HG02840 (cell line): Measurements from ENCODE around the gene ZDHHC22.
"Not testable (repeated sequence)": the region's sequence is repeated elsewhere in the genome, so short reads cannot be mapped to it uniquely, and the experiment has no call there.

ENCODE experiments used
- ATAC-seq: cut with Tn5 transposase; IDR thresholded peaks from one replicate; pipeline ENCODE4 v1.9.1; 2021; ENCODE audit warnings: mild to moderate bottlenecking, moderate library complexity, moderate number of reproducible peaks; ENCODE audit not compliant: unreplicated experiment, low FRiP score

ZDHHC22 gene, protein sequence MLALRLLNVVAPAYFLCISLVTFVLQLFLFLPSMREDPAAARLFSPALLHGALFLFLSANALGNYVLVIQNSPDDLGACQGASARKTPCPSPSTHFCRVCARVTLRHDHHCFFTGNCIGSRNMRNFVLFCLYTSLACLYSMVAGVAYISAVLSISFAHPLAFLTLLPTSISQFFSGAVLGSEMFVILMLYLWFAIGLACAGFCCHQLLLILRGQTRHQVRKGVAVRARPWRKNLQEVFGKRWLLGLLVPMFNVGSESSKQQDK

DNA sequence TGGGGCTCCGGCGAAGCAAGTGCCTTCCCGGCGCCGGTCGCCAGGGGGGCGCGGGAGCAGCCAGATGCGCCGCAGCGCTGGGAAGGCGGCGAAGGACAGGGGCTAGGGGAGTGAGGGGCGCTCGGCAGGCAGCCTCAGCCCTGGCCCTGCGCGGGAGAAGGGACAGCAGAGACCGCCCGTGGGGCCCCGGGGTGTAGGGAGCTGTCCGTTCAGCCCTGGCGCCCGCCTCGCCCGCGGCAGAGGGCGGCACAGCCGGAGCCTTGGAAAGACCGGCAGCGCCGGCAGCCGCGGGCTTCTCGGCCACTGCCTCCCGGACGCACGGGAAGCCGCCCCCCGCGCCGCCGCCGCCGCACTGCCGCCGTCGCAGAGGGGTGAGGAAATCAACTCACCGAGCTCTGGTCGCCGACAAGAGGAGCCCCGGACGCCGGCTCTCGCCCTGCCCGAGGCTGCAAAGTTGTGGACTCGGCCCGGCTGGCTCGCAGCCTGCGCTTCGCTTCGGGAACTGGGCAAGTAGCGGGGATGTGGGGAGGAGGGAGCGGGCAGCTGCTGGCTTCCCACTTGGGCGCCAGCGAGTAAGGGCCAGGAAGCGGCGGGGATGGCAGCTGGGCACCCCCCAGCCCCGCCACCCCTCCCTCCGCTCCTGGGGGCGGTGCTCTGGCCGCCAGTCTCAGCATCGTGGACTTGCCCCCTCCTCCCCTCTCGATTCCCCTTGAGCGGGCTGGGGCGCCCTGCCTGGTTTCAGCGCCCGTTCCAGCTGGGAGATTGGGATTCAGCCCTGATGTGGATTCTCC lies at the start of gene ZDHHC22:
Gene ZDHHC22, minus strand, starts transcription at position 578 of the 791 bp plus-strand sequence. CDS start 2,053 bp downstream, outside the sequence.
- no peak for ATAC-seq

DNA sequence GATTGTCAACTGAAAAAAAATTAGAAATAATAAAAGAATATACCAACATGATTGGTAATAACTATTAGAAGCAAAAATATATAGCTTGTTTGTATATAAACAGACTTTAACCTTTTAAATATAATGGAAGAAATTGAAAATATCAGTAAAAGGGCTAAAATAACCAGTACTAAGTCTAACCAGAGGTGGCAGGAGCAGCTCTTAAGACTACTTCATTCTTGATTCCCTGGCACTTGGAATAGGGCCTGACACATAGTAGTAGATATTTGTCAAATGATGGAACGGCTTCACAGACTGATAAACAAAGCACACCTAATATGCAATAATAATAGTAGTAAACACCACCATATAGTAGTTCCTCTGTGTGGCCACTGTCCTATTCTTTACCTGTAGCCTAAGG lies 49.4 kb upstream of the ZDHHC22 start:
- no peak for ATAC-seq

DNA sequence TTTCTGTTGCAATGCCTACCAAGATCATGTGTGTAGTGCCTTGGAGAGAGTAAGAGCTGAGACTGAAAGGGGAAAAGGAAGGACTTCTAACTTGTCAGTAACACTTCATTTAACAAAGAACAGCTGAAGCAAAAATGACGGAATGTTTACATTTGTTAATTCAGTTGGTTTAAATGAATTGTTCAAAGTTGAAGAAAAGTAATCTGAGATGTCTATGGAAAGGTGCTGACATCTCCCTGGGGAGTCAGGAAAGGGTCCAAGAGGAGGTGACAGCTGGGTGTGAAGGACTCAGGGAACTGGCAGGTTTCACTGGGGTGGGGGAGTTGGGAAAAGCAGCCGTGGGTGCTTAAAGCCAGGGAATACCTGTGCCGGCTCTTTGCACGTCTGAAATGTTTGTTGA lies 47.9 kb upstream of the ZDHHC22 start:
- ATAC-seq, result no peak

DNA sequence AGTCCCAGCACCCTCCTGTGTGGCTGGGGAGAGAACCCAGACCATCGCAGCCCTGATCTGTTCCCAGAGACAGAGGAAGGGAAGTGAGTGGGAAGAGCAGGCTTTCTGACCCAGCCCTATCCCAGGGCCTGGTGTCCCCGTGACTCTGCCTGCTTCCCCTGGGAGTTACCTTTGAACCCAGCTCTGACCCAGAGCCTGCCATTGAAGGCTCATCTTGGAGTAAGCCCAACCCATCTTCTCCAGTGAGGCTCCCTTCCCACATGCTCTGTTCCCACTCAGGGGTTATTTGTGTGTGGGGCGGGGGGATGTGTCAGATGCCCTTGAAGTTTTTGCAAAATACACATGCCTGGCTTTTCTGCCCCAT lies 46.0 kb upstream of the ZDHHC22 start:
- ATAC-seq, result no peak

DNA sequence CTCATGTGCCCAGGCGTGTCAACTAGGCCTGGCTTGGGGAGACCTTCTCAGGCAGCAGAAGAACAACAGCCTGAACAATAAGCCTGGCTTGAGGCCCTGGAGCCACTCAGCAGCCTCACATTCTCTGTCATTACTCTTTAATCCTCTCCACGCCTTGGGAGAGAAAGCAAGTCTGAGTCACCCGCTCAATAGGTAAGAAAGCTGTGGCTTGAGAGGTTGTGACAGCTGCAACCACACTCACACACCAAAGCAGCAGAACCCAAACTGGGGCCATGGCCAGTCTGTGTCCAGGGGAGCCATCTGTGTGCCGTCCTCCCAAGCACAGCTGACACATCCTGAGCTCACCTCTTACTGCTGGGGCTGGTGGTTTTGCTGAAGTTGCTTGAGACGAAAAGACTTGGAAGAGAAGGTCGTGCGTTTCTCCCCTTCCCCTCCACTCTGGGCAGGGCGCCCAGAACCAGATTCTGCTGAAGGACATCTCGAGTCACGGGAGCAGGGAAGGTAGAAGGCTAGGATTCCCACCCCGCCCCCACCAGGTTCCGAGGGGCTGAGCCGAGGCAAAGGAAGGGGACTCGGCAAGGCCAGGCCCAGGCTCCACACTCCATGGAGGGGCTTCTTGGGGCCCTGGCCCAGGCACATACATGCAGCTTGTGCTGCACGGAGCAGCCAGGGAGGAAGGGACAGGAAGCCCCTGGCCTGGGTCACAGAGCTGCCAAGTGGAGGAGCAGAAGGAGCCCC lies 45.5 kb upstream of the ZDHHC22 start:
- no peak for ATAC-seq

DNA sequence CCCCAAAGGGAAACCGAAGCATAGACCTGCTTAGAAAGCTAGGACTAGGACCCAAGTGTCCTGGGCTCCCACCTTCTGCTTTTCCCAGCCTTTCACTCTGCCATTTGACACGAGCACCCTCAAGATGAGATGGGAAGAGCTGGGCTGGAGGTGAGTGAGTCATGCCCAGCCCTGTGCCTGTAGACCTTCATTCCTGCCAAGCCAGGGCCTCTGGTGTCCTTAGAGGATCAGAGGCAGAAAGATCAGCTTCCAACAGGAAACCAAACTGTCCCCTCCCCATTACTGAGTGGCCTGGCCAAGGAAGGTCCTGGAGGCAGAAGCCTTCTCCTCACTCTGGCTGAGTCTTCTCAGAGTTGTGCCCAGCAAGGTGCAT lies 43.5 kb upstream of the ZDHHC22 start:
- ATAC-seq, result no peak

DNA sequence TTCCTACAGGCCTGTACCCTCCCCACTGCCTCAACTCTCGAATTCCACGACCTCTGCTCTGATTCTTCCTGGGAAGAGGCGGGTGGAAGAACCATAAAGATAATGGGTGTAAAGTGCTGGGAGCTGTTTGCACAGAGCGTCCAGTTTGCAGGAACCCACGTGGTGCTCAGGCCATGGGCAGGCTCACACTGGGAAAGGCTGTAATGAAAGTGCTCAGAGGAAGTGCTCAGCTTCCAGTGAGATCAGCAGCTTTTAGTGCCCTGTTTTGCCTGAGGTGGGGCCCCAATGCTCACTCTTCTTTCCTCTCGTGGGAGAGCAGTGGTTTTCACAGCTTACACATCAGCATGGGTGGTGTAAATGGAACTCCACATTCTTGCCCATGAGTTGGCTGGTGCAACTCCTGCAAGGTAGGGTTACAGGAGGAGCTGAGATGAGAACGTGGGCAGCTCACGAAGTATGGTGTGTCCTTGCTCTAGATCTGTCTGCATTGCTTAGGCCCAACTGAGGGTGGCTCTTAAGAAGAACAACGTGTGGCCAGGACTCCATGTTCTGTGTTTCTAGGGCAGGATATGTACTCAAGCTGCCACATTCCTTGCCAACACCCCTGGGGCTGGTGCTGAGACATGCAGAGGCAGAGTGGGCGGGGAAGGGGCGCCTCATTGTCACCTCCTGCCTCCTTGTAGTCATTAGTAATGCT lies 43.0 kb upstream of the ZDHHC22 start:
- ATAC-seq, result no peak

DNA sequence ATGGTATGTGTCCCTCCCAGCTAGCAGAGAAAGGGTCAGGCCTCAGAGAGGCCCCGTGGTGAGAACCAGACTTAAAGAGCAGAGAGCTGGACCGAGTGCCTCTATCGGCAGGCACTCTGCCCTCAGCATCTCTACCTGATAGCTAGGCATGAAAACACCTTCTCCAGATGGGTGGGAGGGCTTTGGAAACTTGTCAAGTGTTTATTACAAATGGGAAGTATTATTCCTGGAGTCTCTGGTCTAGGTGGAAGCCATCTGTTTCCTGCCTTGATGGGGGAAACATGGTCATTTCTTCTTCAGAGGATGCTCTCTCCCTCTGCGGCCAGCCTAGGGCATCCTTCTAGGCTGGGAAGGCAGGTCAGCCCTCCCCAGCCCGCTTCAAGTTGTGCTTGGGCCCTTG lies 42.3 kb upstream of the ZDHHC22 start:
- ATAC-seq, result no peak

DNA sequence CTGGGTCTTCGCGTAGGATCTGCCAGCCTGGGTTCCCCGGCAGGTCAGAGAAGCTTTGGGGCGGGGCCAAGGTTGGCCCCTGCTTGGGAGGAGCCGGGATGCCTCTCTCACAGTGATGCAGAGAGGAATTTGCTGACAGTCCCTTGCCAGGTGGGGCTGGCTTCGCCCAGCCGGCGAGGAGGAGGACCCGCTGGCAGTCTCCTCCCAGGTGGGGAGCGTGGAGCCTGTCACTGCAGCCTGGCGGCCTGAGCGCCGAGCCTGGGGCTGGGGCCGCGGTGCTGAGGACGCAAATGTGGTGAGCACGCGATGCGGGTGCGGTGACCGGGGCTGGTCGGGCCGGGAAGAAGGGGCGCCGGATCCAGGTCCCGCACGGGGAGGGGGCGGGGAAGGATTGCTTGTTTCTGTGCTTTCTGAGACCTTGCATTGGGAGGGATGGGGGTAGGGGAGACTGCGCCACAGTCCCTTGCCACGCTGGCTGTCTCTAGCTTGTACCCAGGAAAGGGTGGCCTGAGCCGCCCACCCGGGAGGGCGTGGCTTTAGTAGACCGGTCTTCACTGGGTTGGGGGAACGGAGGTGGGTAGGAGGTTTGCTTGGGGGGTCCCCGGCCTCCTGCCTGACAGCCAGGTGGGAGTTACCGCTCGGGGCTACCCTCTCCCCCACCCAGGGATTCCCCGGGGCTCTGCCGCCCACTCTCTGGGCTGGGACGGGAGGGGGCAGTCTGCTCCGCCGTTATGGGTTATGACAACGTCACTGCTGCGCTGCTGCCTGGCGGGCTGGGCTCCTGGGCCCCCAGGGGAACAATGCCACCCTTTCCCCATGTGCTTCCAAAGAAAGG lies 40.2 kb upstream of the ZDHHC22 start, which contains the start of gene TMEM63C:
Gene TMEM63C, plus strand, starts transcription at position 196 of the 835 bp plus-strand sequence. CDS start 37,016 bp downstream, outside the sequence.
- no peak for ATAC-seq

DNA sequence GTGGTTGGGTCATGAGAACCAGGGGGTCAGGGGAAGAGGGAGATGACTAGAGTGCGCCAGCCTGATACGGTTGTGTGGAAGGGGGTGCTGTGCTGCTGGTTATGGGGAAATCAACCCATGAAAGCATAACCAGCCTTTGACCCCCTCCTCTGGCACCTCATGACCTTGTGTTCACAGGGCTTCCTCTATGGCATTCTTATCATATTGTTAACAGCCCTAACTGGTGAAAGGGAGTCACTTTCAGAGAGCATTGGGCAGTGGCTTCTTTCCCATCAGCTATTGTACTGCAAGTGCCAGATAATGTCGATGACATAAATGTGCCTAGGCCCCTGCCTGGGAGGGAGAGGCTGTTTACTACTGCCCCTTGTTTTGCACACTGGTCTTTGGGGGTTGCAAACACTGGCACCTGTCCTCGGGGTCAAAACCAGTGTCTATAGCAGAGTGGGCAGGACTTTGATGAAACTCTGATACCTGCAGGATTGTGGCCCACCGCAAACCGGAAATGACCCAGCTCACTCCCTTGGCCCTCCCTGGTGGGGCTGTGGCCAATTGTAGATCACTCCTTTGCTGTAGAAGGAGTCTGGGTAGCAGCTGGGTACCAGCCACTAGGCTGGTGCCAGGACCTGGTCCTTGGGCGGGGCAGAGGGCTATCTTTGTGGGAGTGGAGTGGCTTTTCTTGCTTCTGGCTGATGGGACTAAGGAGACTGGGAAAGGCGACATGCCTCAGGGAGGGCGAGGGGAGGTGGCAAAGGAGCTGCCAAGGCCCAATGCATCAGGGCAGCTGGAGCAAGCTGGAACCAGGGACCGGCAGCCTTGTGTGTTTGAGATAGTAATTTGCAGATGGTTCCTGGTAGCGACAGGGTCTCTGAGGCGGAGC lies 39.4 kb upstream of the ZDHHC22 start:
- ATAC-seq, result no peak

DNA sequence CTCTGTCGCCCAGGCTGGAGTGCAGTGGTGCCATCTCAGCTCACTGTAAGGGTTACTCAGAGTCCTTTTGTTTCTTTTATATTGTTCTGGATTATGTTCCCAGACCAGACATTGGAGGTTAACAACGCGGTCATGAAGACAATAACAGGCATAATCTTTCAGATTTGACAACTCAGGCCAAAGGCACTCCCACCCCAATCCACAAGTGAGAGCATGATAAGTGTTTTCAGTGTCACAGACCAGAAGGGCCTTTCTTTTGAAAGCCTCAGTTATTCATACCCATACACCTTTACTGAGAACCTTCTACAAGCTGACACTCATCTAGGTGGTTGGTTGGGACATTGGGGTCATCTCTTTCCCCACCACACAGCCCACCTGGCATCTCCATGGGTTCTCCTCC lies 37.1 kb upstream of the ZDHHC22 start:
- ATAC-seq, result no peak

DNA sequence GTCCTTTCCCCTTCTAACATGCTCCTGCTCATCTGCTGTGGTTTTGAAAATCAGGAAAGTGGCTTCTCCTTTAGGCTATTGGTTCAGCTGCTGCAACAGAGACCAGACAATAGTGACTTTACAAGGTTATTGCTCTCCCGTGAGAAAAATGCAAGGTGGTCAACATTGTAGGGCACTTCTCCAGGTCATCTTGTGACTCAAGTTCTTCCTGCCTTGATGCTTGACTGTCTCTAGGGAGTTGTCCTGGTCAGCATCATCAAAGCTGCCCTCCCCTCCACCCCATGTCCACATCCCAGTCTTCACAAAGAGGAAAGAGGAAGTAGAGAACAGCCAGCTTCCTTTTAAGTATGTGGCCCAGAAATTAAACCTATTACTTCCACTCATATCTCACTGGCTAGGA lies 36.1 kb upstream of the ZDHHC22 start:
- ATAC-seq, result no peak

DNA sequence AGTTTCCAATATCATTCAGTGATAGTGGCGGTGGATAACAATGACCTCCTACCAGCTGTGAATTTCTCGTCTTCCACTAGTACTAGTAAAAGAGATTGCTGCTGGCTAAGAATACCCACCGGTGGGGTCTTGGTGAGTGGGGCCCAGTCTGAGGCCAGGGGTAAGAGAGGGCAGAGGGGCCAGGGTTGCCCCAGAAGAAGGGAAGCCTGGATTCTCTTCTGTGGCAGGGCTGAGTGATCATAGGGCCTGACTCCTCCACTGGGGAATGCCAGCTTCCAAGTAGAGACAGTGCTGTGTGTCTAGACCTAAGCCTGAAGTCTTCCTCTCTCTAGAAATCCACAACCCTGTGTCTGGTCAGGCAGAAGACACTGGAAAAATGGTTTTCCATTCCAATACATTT lies 34.3 kb upstream of the ZDHHC22 start:
- ATAC-seq, result no peak

DNA sequence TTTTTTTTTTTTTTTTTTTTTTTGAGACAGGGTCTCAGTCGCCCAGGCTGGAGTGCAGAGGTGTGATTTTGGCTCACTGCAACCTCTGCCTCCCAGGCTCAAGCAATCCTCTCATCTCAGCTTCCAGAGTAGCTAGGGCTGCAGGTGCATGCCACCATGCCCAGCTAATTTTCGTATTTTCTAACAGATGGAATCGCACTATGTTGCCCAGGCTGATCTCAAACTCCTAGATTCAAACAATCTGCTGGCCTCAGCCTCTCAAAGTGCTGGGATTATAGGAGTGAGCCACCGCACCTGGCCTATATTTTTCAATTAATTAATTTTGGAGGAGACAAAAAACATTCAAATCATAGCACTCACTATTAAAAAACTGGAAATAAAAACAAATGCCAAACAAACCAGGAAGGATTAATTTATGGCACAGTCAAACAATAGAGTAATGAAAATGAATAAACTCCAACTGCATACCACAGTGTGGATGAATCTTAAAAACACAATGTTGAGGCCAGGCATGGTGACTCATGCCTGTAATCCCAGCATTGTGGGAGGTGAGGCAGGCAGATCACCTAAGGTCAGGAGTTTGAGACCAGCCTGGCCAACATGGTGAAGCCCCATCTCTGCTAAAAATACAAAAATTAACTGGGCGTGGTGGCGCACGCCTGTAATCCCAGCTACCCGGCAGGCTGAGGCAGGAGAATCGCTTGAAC lies 32.5 kb upstream of the ZDHHC22 start:
- not testable (repeated sequence) for ATAC-seq

DNA sequence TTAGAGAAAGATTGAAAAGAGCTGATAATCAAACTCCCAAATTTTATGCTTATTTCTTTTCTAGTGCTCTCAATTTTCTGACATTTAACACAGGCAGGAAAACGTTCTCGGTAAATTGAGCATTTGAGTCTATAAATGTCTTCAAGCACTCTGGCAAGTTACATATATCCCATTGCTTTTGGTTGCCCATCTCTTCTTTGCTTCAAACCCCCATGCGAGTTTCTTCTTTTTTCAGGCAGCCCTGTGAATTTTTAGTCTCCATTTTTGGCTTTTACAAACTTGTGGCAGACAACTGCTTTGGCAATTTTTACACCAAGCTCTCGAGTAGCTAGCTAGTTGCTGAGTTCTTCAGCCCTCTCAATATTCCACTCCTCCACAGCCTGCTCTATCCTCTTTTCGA lies 31.3 kb upstream of the ZDHHC22 start:
- ATAC-seq, result no peak

DNA sequence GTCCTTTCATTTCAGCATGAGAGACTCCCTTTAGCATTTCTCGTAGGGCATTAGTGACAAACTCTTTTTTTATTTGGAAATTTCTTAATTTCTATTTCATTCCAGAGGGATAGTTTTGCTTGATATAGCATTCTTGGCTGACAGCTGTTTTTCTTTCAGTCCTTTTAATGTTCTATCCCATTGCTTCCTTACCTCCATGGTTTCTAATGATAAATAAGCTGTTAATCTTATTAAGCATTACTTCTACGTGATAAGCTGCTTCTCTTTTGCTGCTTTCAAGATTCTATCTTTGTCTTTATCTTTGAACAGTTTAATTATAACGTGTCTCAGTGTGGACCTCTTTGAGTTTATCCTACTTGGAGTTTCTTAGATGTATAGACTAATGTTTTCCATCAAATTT lies 28.5 kb upstream of the ZDHHC22 start:
- ATAC-seq, result no peak

DNA sequence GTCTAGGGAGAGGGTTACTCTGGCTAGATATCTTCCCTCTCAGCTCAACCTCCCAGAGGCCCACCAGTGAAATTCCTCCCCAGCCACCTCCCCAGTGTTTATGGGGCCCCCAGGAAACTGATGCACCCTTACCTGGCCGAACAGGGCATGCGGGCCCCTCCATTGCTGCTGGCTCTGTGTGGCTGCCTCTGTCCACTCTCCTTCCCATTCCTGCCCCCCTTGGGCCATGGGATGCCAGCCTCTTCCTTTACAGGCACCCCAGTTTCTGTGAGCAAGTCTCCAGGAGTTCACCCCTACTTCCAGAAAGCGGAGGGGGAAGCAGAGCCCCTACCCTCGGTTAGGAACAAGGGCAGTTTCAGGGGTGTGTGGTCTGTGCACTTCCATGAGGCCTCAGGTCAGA lies 19.4 kb upstream of the ZDHHC22 start:
- ATAC-seq, result no peak

DNA sequence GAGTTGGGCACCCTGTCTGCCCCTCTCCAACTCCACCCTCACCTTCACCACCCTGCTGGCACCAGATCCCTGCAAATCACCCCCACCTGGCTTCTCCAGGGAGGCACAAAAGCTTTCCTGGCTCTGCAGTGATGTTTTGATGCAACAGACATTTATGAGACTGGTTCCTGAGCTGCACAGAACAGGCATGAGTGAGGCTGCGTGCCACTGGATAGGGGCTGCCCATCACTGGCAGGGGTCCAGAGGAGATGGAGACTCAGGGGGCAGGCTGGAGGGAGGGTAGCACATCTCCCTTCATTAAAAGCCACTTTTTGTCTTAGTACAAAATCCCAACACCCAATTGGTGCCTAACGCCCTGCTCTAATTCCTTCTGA lies 17.3 kb upstream of the ZDHHC22 start:
- ATAC-seq, result no peak
